Parathyroid adenoma (tissue), 2 donors: ENCODE measurements around the gene VSIR.

ENCODE experiments used
- H2AFZ ChIP-seq: fragments of 300-600 bp; sonication (generic); one replicate; pipeline ENCODE4 v1.7.0; 2017; ENCODE audit warnings: antibody characterized with exemption, mild to moderate bottlenecking
- H3K27ac ChIP-seq: fragments of 300-600 bp; sonication (generic); one replicate; pipeline ENCODE4 v1.7.0; 2017
- H3K27me3 ChIP-seq: fragments of 300-600 bp; sonication (generic); one replicate; pipeline ENCODE4 v1.7.0; 2017; ENCODE audit warnings: low read length; ENCODE audit not compliant: control insufficient read depth, insufficient read depth
- H3K36me3 ChIP-seq: fragments of 300-600 bp; sonication (generic); one replicate; pipeline ENCODE4 v1.7.0; 2017; ENCODE audit warnings: low read length; ENCODE audit not compliant: control insufficient read depth, insufficient read depth
- H3K4me1 ChIP-seq: fragments of 300-600 bp; sonication (generic); one replicate; pipeline ENCODE4 v1.7.0; 2017; ENCODE audit warnings: control low read depth
- H3K4me2 ChIP-seq: fragments of 300-600 bp; sonication (generic); one replicate; pipeline ENCODE4 v1.7.0; 2017; ENCODE audit warnings: low read length
- H3K4me3 ChIP-seq: fragments of 300-600 bp; sonication (generic); one replicate; pipeline ENCODE4 v1.7.0; 2017; ENCODE audit warnings: low read depth, low read length
- H3K79me2 ChIP-seq: fragments of 300-600 bp; sonication (generic); one replicate; pipeline ENCODE4 v1.7.0; 2017; ENCODE audit warnings: control low read depth
- H3K9ac ChIP-seq: fragments of 300-600 bp; sonication (generic); one replicate; pipeline ENCODE4 v1.7.0; 2017; ENCODE audit warnings: mild to moderate bottlenecking
- H3K9me3 ChIP-seq: fragments of 300-600 bp; sonication (generic); one replicate; pipeline ENCODE4 v1.7.0; 2017; ENCODE audit warnings: low read length; ENCODE audit not compliant: control insufficient read depth
- TF ChIP-seq, protein P1 (sequence below): fragments of 300-600 bp; sonication (generic); IDR thresholded peaks from one replicate; pipeline ENCODE4 v1.7.0; 2017; ENCODE audit warnings: antibody characterized with exemption, mild to moderate bottlenecking
- donor health status: primary hyperparathyroidism.

The VSIR gene

DNA sequence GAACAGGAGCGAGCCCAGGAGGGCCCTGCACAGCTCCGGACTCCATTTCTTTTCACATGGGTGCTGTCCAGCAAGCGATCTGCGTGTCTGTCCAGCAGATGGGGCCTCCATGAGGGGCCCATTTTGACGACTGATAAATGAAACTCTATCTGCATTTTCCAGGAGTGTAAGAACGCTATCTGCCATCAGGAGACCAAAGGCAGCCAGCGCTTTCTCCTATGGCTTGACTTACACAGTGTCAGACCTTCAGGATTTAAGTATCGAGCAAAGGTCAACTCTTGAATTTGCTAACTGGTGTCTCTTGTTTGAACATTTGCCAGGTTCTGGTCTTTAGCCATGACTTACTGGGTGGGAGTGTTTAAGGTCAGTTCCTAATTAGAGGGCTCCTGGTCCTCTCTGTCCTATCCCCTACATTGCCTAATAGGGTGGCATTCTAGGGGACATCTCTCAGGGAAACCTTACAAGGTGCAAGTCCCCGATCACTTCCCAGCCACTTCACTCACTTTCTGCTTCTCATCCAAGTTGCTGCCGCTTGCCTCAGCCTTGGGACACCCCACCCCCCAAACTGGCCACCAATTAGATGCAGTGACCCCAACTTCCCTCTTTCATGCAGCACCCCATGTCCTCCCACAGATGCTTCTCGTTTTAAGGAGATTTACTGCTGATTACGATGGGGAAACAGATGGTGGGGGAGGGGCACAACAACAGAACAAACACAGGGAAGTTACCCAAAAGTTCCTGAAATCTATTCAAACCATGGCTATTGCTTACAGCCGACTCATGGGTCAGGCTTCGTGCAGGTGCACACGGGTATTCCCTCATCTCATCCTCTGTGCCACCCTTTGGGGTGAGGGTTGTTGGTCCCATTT, 20.0 kb downstream of the VSIR start:
- Histone ChIP-seq H3K9ac (no peak overlapping the region), H3K27me3 (no peaks in the 10 kb centered on the region), H3K27ac (peak overlapping the region; percentile 15), H3K4me2 (no peak overlapping the region), H3K9me3 (no peaks in the 10 kb centered on the region), H3K4me3 (no peak overlapping the region), H2AFZ (no peak overlapping the region), H3K4me1 (no peaks in the 10 kb centered on the region), H3K36me3 (no peaks in the 10 kb centered on the region), H3K79me2 (peaks cover 2% of the 10 kb centered on the region)
- TF ChIP-seq, protein P1, sequence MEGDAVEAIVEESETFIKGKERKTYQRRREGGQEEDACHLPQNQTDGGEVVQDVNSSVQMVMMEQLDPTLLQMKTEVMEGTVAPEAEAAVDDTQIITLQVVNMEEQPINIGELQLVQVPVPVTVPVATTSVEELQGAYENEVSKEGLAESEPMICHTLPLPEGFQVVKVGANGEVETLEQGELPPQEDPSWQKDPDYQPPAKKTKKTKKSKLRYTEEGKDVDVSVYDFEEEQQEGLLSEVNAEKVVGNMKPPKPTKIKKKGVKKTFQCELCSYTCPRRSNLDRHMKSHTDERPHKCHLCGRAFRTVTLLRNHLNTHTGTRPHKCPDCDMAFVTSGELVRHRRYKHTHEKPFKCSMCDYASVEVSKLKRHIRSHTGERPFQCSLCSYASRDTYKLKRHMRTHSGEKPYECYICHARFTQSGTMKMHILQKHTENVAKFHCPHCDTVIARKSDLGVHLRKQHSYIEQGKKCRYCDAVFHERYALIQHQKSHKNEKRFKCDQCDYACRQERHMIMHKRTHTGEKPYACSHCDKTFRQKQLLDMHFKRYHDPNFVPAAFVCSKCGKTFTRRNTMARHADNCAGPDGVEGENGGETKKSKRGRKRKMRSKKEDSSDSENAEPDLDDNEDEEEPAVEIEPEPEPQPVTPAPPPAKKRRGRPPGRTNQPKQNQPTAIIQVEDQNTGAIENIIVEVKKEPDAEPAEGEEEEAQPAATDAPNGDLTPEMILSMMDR, result no peak

DNA sequence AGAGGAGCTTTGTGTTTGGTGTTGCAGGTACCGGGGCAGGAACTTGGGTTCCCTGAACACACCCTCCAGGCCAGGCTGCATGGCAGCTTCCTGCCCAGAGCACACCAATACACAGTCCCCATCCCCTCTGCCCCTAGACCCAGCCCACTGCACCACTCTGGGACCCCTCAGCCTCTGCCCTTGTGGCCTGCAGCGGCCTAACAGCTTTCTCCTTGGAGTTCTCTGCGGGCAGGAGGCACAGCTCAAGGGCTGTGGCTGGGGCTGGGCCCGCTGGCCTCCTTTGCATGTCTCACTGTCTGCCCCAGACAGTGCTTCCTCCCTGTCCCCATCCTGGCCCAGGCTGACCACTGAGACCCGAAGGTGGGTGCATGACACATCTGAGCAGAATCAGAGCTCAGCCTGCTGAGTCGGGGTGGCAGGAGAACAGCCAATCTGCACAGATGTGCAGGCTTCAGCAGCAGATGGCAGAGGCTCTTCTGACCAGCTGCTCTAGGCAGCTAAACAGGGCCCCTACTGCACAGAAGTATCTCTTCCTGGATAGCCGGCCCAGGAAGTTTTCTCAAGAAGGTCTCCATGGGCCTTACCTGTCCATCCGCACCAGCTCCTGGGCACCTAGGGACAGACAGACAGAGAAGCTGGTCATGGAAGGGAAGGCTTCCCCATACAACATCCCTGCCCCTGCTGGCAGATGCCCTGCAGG, 20.8 kb downstream of the VSIR start:
- no peak overlapping the region for H2AFZ ChIP-seq
- no peaks in the 10 kb centered on the region for H3K27me3 ChIP-seq
- no peaks in the 10 kb centered on the region for H3K36me3 ChIP-seq
- TF ChIP-seq, protein P1, result no peak
- H3K27ac ChIP-seq, result peak overlapping the region; percentile 15
- H3K9me3 ChIP-seq, result no peaks in the 10 kb centered on the region
- H3K79me2 ChIP-seq, result peaks cover 2% of the 10 kb centered on the region
- no peak overlapping the region for H3K4me2 ChIP-seq
- H3K9ac ChIP-seq, result no peak overlapping the region
- no peaks in the 10 kb centered on the region for H3K4me1 ChIP-seq
- H3K4me3 ChIP-seq, result no peak overlapping the region

DNA sequence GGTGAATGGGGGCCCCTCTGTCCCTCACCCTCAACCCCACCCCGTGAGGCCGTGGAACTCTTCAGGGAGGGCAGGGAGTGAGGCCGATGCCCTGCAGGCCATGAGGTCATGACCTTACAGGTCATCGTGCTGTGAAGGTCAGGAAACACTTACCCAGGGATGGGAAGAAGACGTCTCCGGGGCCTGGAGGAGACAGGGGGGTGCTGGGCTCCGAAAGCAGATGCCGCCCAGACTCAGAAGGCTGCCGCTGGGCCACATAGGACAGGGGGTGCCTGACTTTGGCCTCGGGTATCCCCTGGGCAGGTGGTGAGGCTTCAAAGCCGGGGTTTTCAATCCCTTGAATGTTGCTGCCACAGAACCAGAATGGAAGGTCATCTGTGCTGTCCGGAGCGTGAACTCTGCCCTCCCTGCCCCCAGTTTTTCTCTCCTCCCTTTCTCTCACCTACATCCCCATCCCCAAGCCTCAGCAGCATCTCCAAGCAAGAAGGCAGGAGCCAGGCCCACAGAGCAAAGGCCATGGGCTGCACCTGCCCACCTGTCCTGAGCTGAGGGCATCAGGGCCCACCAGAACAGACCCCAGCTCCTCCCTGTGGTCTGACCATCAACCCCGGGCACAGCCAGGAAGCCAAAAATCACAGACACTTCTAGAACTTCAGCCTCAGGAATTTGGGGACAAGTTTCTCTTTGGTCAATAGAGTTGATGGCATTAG, 21.6 kb downstream of the VSIR start:
- Histone ChIP-seq H3K9ac (no peak overlapping the region), H3K4me1 (no peaks in the 10 kb centered on the region), H3K4me3 (no peak overlapping the region), H3K36me3 (no peaks in the 10 kb centered on the region), H3K27ac (no peak overlapping the region), H3K27me3 (no peaks in the 10 kb centered on the region), H3K79me2 (peaks cover 2% of the 10 kb centered on the region), H3K4me2 (no peak overlapping the region), H2AFZ (no peak overlapping the region), H3K9me3 (no peaks in the 10 kb centered on the region)
- TF ChIP-seq, protein P1, result no peak

DNA sequence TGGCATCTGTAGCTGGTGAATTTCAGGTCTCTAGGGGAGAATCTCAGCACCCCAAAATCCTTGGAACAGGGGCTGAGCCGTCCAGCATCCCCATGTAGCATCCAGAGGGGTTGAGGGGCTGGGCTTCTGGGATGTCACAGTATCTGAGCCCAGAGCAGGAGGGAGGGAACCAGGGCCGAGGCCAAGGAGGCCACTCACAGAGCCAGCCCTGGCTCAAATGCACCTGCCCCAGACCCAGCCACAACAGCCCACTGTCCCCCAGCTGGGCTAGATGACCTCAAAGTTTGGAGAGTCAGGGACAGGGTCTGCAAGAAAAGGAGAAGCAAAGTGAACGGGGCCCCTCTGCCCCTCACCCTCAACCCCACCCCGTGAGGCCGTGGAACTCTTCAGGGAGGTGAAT, 22.3 kb downstream of the VSIR start:
- no peak overlapping the region for H3K9ac ChIP-seq
- TF ChIP-seq, protein P1, result no peak
- no peak overlapping the region for H3K4me2 ChIP-seq
- peaks cover 2% of the 10 kb centered on the region for H3K79me2 ChIP-seq
- no peak overlapping the region for H3K4me3 ChIP-seq
- H3K4me1 ChIP-seq, result no peaks in the 10 kb centered on the region
- H3K9me3 ChIP-seq, result no peaks in the 10 kb centered on the region
- no peaks in the 10 kb centered on the region for H3K27me3 ChIP-seq
- no peak overlapping the region for H2AFZ ChIP-seq
- no peak overlapping the region for H3K27ac ChIP-seq
- no peaks in the 10 kb centered on the region for H3K36me3 ChIP-seq
